GM12801 (cell line): Measurements from ENCODE around the gene MRPS18B.

ENCODE experiments used
- CTCF ChIP-seq: IDR thresholded peaks from one replicate; pipeline ENCODE4 v1.5.1; 2011; ENCODE audit warnings: control low read depth; ENCODE audit not compliant: insufficient read length; ENCODE audit errors: extremely low read depth

MRPS18B gene

GRCh38 chr6:30626484-30627366, 9.1 kb downstream of the MRPS18B start, which contains the start of gene ATAT1:
Gene ATAT1 (plus strand): TSS chr6:30626874.
- TF ChIP-seq CTCF = no peak

- TF ChIP-seq CTCF = no peak
Measured at GRCh38 chr6:30635834-30636233, 18.2 kb downstream of the MRPS18B start.

- no peak for TF ChIP-seq CTCF
Measured at GRCh38 chr6:30640481-30640880, 22.8 kb downstream of the MRPS18B start.

GRCh38 chr6:30641048-30641447, 23.4 kb downstream of the MRPS18B start:
- TF ChIP-seq CTCF = no peak

GRCh38 chr6:30643656-30644055, 26.0 kb downstream of the MRPS18B start:
- TF ChIP-seq CTCF = no peak

- no peak for TF ChIP-seq CTCF
Measured at GRCh38 chr6:30644769-30645168, 27.1 kb downstream of the MRPS18B start.

GRCh38 chr6:30645989-30646388, 28.3 kb downstream of the MRPS18B start:
- TF ChIP-seq CTCF = no peak
